Loucy (cell line): ENCODE data around the gene CACNA1A.

ENCODE experiments used
- CTCF ChIP-seq: fragments of 200-600 bp; sonication (generic); conservative IDR thresholded peaks from 2 replicates; pipeline ENCODE4 v1.5.1; 2014; ENCODE audit warnings: mild to moderate bottlenecking, antibody characterized with exemption, low read length
- EZH2phosphoT487 ChIP-seq: fragments of 200-600 bp; IDR thresholded peaks from 2 replicates; pipeline ENCODE4 v1.6.1; 2018; ENCODE audit warnings: antibody characterized with exemption, mild to moderate bottlenecking, moderate library complexity, borderline replicate concordance

- TF ChIP-seq CTCF, result no peak
- no peak for TF ChIP-seq EZH2phosphoT487
Measured at GRCh38 chr19:13172346-13173138, 333.7 kb downstream of the CACNA1A start.
